NCI-H2171 (cell line): Measurements from ENCODE around the gene SETDB1.
A peak's percentile ranks its signal among the peaks of the same experiment; 100 is the strongest.
"Not testable (repeated sequence)": the region's sequence is repeated elsewhere in the genome, so short reads cannot be mapped to it uniquely, and the experiment has no call there.

Source experiments
- DNase-seq: peaks from one replicate; lab custom pipeline; 2025; lab: John Stamatoyannopoulos, UW

SETDB1 gene

GRCh38 chr1:150926097-150926741, at the start of gene SETDB1:
SETDB1 (plus strand) TSS chr1:150926363; CDS start chr1:150927715, 1,352 bp downstream.
- DNase-seq = peak; percentile 95

- DNase-seq = not testable (repeated sequence)
Measured at GRCh38 chr1:150878931-150879330, 47.2 kb upstream of the SETDB1 start.

- no peak for DNase-seq
Measured at GRCh38 chr1:150881331-150882070, 44.7 kb upstream of the SETDB1 start.

GRCh38 chr1:150883121-150883520, 43.0 kb upstream of the SETDB1 start:
- not testable (repeated sequence) for DNase-seq

- no peak for DNase-seq
Measured at GRCh38 chr1:150887018-150887417, 39.1 kb upstream of the SETDB1 start, which contains the start of gene CTXND2. CTXND2 (plus strand) TSS chr1:150887136; CDS start chr1:150912315, 25,179 bp downstream.

- DNase-seq = no peak
Measured at GRCh38 chr1:150888727-150889126, 37.4 kb upstream of the SETDB1 start.

- no peak for DNase-seq
Measured at GRCh38 chr1:150890033-150890416, 36.1 kb upstream of the SETDB1 start.

GRCh38 chr1:150893336-150893913, 32.7 kb upstream of the SETDB1 start:
- DNase-seq = no peak

- no peak for DNase-seq
Measured at GRCh38 chr1:150895618-150896017, 30.5 kb upstream of the SETDB1 start.

- not testable (repeated sequence) for DNase-seq
Measured at GRCh38 chr1:150899795-150900194, 26.4 kb upstream of the SETDB1 start.

- no peak for DNase-seq
Measured at GRCh38 chr1:150902346-150902745, 23.8 kb upstream of the SETDB1 start.

GRCh38 chr1:150902751-150903150, 23.4 kb upstream of the SETDB1 start:
- DNase-seq = no peak

GRCh38 chr1:150905301-150905700, 20.9 kb upstream of the SETDB1 start:
- no peak for DNase-seq

GRCh38 chr1:150906329-150906728, 19.8 kb upstream of the SETDB1 start:
- no peak for DNase-seq

GRCh38 chr1:150906813-150907212, 19.4 kb upstream of the SETDB1 start:
- DNase-seq = no peak

GRCh38 chr1:150909585-150910180, 16.5 kb upstream of the SETDB1 start:
- DNase-seq = no peak

- no peak for DNase-seq
Measured at GRCh38 chr1:150912623-150913022, 13.5 kb upstream of the SETDB1 start.

GRCh38 chr1:150917387-150917786, 8.8 kb upstream of the SETDB1 start:
- no peak for DNase-seq

GRCh38 chr1:150922519-150922975, 3.6 kb upstream of the SETDB1 start:
- peak; percentile 66 for DNase-seq

- no peak for DNase-seq
Measured at GRCh38 chr1:150925080-150925479, 1.1 kb upstream of the SETDB1 start.

- no peak for DNase-seq
Measured at GRCh38 chr1:150927624-150928023, 1.5 kb downstream of the SETDB1 start.

- no peak for DNase-seq
Measured at GRCh38 chr1:150928286-150928685, 2.1 kb downstream of the SETDB1 start.

GRCh38 chr1:150928775-150929174, 2.6 kb downstream of the SETDB1 start:
- DNase-seq = not testable (repeated sequence)
